ENCODE data around the gene TFAP2E.

DNA sequence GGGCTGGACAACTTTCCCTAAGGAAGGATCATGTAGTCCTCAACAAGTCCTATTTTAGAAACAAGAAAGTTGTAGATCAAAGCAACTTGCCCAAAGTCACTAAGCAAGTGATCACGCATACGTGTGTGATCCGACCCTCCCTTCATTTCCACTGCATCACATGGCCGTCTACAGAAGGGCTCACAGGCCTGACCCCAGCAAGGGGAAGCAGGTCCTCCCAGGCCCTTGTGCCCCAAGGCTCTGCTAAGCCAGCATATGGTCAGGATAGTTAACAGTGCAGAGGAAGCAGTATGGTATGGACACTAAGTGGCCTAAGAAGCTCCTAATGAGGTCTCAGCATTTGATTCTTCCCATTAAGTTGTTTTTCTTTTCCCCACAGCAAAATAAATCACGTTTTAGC lies 24.8 kb downstream of the TFAP2E start:
- TF ChIP-seq, protein P1, sequence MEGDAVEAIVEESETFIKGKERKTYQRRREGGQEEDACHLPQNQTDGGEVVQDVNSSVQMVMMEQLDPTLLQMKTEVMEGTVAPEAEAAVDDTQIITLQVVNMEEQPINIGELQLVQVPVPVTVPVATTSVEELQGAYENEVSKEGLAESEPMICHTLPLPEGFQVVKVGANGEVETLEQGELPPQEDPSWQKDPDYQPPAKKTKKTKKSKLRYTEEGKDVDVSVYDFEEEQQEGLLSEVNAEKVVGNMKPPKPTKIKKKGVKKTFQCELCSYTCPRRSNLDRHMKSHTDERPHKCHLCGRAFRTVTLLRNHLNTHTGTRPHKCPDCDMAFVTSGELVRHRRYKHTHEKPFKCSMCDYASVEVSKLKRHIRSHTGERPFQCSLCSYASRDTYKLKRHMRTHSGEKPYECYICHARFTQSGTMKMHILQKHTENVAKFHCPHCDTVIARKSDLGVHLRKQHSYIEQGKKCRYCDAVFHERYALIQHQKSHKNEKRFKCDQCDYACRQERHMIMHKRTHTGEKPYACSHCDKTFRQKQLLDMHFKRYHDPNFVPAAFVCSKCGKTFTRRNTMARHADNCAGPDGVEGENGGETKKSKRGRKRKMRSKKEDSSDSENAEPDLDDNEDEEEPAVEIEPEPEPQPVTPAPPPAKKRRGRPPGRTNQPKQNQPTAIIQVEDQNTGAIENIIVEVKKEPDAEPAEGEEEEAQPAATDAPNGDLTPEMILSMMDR (IDR thresholded peaks at IDR 0.05), result no peak
- TF ChIP-seq, protein P2, sequence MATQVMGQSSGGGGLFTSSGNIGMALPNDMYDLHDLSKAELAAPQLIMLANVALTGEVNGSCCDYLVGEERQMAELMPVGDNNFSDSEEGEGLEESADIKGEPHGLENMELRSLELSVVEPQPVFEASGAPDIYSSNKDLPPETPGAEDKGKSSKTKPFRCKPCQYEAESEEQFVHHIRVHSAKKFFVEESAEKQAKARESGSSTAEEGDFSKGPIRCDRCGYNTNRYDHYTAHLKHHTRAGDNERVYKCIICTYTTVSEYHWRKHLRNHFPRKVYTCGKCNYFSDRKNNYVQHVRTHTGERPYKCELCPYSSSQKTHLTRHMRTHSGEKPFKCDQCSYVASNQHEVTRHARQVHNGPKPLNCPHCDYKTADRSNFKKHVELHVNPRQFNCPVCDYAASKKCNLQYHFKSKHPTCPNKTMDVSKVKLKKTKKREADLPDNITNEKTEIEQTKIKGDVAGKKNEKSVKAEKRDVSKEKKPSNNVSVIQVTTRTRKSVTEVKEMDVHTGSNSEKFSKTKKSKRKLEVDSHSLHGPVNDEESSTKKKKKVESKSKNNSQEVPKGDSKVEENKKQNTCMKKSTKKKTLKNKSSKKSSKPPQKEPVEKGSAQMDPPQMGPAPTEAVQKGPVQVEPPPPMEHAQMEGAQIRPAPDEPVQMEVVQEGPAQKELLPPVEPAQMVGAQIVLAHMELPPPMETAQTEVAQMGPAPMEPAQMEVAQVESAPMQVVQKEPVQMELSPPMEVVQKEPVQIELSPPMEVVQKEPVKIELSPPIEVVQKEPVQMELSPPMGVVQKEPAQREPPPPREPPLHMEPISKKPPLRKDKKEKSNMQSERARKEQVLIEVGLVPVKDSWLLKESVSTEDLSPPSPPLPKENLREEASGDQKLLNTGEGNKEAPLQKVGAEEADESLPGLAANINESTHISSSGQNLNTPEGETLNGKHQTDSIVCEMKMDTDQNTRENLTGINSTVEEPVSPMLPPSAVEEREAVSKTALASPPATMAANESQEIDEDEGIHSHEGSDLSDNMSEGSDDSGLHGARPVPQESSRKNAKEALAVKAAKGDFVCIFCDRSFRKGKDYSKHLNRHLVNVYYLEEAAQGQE (IDR thresholded peaks at IDR 0.05; ENCODE audit: insufficient read depth in 1 of 2, low read depth in 2 of 2, low read length in 1 of 2), result no peak
- TF ChIP-seq POLR2AphosphoS5 (IDR thresholded peaks at IDR 0.05; ENCODE audit: low read depth, low read length) (no peak), TCF7L2 (IDR thresholded peaks at IDR 0.05; ENCODE audit: low read depth, low read length) (no peak)
